Measurements from ENCODE around the gene CPLX3.

Gene CPLX3

GRCh38 chr15:74802290-74802689, 24.1 kb upstream of the CPLX3 start:
- DNase-seq (ENCODE audit: low read depth, low spot score) = no peak

GRCh38 chr15:74802862-74803447, 23.5 kb upstream of the CPLX3 start:
- DNase-seq (ENCODE audit: low read depth, low spot score) = no peak

GRCh38 chr15:74804935-74805334, 21.5 kb upstream of the CPLX3 start:
- no peak for DNase-seq (ENCODE audit: low read depth, low spot score)

GRCh38 chr15:74807282-74807681, 19.1 kb upstream of the CPLX3 start:
- DNase-seq (ENCODE audit: low read depth, low spot score) = no peak

- DNase-seq (ENCODE audit: low read depth, low spot score) = no peak
These were observed 18.2 kb upstream of the CPLX3 start for GRCh38 chr15:74808078-74808839.

- no peak for DNase-seq (ENCODE audit: low read depth, low spot score)
These were observed 17.6 kb upstream of the CPLX3 start for GRCh38 chr15:74808840-74809229.

GRCh38 chr15:74809242-74809641, 17.2 kb upstream of the CPLX3 start:
- DNase-seq (ENCODE audit: low read depth, low spot score) = no peak

GRCh38 chr15:74809956-74810355, 16.5 kb upstream of the CPLX3 start:
- DNase-seq (ENCODE audit: low read depth, low spot score) = no peak

- DNase-seq (ENCODE audit: low read depth, low spot score) = no peak
These were observed 13.9 kb upstream of the CPLX3 start, which contains the start of gene LMAN1L for GRCh38 chr15:74812533-74812932. LMAN1L (plus strand) TSS chr15:74812835; CDS start chr15:74812855, 20 bp downstream.

- DNase-seq (ENCODE audit: low read depth, low spot score) = no peak
These were observed 11.1 kb upstream of the CPLX3 start for GRCh38 chr15:74815121-74815934.

GRCh38 chr15:74815961-74816360, 10.5 kb upstream of the CPLX3 start:
- no peak for DNase-seq (ENCODE audit: low read depth, low spot score)

- DNase-seq (ENCODE audit: low read depth, low spot score) = no peak
These were observed 9.6 kb upstream of the CPLX3 start for GRCh38 chr15:74816624-74817369.

- DNase-seq (ENCODE audit: low read depth, low spot score) = no peak
These were observed 9.1 kb upstream of the CPLX3 start for GRCh38 chr15:74817370-74817737.

- no peak for DNase-seq (ENCODE audit: low read depth, low spot score)
These were observed 6.4 kb upstream of the CPLX3 start for GRCh38 chr15:74820056-74820455.

- no peak for DNase-seq (ENCODE audit: low read depth, low spot score)
These were observed 5.2 kb upstream of the CPLX3 start for GRCh38 chr15:74821091-74821789.

GRCh38 chr15:74821790-74822158, 4.7 kb upstream of the CPLX3 start:
- DNase-seq (ENCODE audit: low read depth, low spot score) = no peak

GRCh38 chr15:74822233-74822632, 4.2 kb upstream of the CPLX3 start:
- DNase-seq (ENCODE audit: low read depth, low spot score) = no peak

GRCh38 chr15:74823324-74823723, 3.1 kb upstream of the CPLX3 start:
- no peak for DNase-seq (ENCODE audit: low read depth, low spot score)

- DNase-seq (ENCODE audit: low read depth, low spot score) = no peak
These were observed 1.5 kb upstream of the CPLX3 start for GRCh38 chr15:74824976-74825375.

- DNase-seq (ENCODE audit: low read depth, low spot score) = no peak
These were observed 561 bp upstream of the CPLX3 start for GRCh38 chr15:74825866-74826265.

GRCh38 chr15:74826921-74827320, 494 bp downstream of the CPLX3 start:
- DNase-seq (ENCODE audit: low read depth, low spot score) = no peak
